ENCODE data around the gene APOL2. TPM values are rescaled to one million over a fixed set of nuclear protein-coding genes. Genes with fewer than 3 reads are reported as not detected.

APOL2 gene
- polyA plus RNA-seq, 1 experiment = 27.8 TPM

DNA sequence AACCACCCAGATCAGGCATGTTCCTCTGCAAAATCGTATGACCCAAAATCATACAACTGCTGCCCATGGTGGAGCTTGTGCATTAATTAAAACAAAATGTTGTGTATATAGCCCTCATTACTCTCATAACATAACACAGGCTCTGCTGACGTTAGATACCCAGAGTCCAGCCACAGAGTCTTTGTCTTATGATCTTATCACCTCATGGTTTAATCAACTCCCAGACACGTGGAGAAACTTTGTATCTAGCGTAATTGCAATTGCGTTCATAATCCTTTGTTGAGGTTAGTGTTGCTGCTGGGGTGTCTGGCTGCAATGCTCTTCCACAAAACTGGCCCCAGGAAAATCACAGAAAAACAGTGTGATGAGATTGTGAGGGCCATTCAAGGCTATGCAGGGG lies 8.6 kb upstream of the APOL2 start:
- ChIA-PET CTCF (interaction anchor here (2.2 kb wide), 1 partner anchor 30 kb away, joined by 5 read pairs; no protein-coding TSS in a partner anchor), POLR2A (no interaction called here)
- Histone ChIP-seq H3K27me3 (ENCODE audit: control insufficient read depth, insufficient read depth, low read length) (0 out of 2 replicates have a peak, but pooled peaks cover 1% of the 10 kb centered on the region), H3K4me3 (ENCODE audit: low read depth, low read length) (no peak overlapping the region), H3K36me3 (ENCODE audit: control insufficient read depth, insufficient read depth, low read length) (no peaks in the 10 kb centered on the region)
- DNase-seq (ENCODE audit: low read depth) = no peak
- TF ChIP-seq, protein P1, sequence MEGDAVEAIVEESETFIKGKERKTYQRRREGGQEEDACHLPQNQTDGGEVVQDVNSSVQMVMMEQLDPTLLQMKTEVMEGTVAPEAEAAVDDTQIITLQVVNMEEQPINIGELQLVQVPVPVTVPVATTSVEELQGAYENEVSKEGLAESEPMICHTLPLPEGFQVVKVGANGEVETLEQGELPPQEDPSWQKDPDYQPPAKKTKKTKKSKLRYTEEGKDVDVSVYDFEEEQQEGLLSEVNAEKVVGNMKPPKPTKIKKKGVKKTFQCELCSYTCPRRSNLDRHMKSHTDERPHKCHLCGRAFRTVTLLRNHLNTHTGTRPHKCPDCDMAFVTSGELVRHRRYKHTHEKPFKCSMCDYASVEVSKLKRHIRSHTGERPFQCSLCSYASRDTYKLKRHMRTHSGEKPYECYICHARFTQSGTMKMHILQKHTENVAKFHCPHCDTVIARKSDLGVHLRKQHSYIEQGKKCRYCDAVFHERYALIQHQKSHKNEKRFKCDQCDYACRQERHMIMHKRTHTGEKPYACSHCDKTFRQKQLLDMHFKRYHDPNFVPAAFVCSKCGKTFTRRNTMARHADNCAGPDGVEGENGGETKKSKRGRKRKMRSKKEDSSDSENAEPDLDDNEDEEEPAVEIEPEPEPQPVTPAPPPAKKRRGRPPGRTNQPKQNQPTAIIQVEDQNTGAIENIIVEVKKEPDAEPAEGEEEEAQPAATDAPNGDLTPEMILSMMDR (IDR thresholded peaks at IDR 0.05; ENCODE audit: insufficient read depth, low read depth, low read length) = no peak

DNA sequence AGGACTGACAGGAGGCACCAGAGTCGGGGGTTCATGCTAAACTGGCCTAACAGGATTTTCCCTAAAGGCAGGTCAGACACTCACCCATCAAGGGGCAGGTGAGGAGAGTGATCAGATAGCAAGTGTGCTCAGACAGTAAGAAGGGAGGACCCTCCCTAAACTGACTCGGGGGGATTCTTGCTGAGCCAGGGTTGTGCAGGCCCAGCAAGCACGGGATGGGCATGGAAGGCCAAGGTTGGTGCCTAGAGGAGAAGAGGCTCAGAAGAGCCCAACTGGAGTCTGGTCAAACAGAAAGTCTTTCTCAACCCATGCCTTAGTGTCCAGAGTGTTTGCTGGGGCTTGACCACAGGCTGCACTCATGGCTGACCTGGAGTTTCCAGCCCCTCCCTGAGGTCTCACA lies 7.4 kb upstream of the APOL2 start:
- H3K27me3 ChIP-seq (ENCODE audit: control insufficient read depth, insufficient read depth, low read length) = no peaks in the 10 kb centered on the region
- ChIA-PET CTCF (no interaction called here), POLR2A (no interaction called here)
- TF ChIP-seq, protein P1 (IDR thresholded peaks at IDR 0.05; ENCODE audit: insufficient read depth, low read depth, low read length) = no peak
- no peak overlapping the region for H3K4me3 ChIP-seq (ENCODE audit: low read depth, low read length)
- no peaks in the 10 kb centered on the region for H3K36me3 ChIP-seq (ENCODE audit: control insufficient read depth, insufficient read depth, low read length)
- DNase-seq (ENCODE audit: low read depth) = no peak

DNA sequence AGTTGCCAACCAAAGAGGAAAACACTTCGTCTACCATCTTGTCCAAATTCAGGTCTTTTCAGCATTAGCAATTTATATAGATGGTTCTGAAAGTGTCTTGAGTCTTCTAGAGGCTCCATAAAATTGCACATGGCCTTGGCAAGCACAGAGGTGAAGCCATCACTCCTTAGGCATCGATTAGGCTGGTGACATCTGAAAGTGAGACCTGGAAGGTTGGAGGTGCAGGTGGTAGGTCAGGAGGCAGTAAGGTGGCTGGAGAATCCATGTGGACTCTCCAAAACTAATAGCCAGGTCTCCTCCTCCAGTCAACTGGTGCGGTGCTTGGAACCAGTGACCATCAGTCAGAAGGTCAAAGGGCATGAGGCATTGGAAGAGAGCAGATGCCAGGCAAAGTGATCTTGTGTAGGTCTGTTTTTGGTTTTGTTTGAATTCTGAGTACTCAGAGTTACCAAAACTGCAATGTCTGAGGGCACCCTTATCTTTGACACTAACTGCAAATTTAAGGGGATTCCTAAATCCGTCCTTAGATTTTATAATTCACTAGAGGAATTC lies 6.6 kb upstream of the APOL2 start:
- CTCF ChIA-PET = no interaction called here

DNA sequence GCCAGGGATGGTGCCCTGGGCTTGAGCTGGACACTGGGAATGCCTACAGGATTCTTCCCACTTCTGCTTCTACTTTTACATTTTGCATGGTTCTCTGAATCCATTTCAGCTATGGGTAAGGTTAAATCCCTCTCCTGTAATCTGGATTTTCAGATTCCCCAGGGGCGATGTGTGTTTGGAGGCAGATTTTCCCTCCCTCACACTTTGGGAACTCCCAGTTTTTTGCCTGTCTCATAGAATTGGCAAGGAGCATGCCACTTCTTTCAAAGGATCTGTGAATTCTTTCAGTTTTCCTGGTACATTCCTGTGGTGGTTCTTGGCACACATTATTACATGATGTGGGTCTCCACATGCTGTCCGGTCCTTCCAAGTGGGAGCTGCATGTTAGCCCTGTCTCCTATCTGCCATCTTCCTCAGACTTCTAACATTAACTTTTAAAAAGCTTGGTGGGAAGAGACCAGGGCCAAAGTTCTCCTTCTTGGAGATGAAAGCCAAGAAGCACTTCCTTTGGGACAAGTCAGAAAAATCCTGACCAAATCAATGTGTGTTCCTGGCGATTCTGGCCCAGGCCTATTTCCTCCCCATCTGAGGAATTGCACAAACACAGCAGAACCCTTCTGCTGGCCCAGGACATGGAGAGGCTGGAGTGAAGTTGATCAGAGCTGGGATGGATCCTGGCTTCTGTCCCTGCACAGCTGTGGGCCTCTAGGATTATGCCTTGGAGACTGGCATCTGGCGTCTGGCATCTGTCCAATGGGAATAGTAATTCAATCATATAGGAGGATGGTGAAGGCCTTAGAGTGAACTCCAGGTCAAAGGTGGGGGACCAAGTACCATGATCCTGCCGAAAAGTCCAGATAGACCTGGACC lies 5.4 kb upstream of the APOL2 start:
- no peak overlapping the region for H3K4me3 ChIP-seq (ENCODE audit: low read depth, low read length)
- no peaks in the 10 kb centered on the region for H3K27me3 ChIP-seq (ENCODE audit: control insufficient read depth, insufficient read depth, low read length)
- DNase-seq (ENCODE audit: low read depth) = peak; percentile 19
- CTCF ChIA-PET = interaction anchor here (0.9 to 2.5 kb wide), 2 partner anchors 9 to 42 kb away, joined by 3 to 10 read pairs; partner anchors contain the start of gene APOL1
- POLR2A ChIA-PET = no interaction called here
- H3K36me3 ChIP-seq (ENCODE audit: control insufficient read depth, insufficient read depth, low read length) = no peaks in the 10 kb centered on the region
- TF ChIP-seq, protein P1 (IDR thresholded peaks at IDR 0.05; ENCODE audit: insufficient read depth, low read depth, low read length) = no peak

More for the DNA sequence above, 6.6 kb upstream of the APOL2 start:
- DNase-seq (ENCODE audit: low read depth) = no peak
- no peaks in the 10 kb centered on the region for H3K27me3 ChIP-seq (ENCODE audit: control insufficient read depth, insufficient read depth, low read length)
- H3K4me3 ChIP-seq (ENCODE audit: low read depth, low read length) = no peak overlapping the region
- TF ChIP-seq, protein P1 (IDR thresholded peaks at IDR 0.05; ENCODE audit: insufficient read depth, low read depth, low read length) = no peak
- POLR2A ChIA-PET = no interaction called here
- no peaks in the 10 kb centered on the region for H3K36me3 ChIP-seq (ENCODE audit: control insufficient read depth, insufficient read depth, low read length)

DNA sequence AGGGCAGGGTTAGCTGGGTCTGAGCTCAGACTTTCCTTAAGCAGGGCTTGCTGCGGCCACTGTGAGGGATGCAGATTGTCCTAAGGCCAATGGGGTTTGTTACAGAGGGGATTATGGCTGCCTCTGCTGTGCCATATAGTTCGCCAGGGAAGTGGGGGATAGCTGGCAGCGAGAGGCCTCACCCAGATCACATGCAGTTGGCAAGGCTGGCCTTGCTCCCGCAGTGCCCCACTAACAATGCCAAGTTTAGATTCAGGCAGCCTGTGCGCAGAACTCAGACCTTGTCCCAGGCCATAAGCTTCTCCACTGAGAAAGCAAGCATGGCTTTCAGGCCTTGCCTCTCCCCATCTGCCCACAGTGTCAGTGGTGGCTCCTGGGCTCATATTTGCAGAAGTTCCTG lies 4.7 kb upstream of the APOL2 start:
- POLR2A ChIA-PET = no interaction called here
- H3K27me3 ChIP-seq (ENCODE audit: control insufficient read depth, insufficient read depth, low read length) = no peaks in the 10 kb centered on the region
- CTCF ChIA-PET = interaction anchor here (2.5 kb wide), 1 partner anchor 10 kb away, joined by 10 read pairs; the partner anchor contains the start of gene APOL1
- TF ChIP-seq, protein P1 (IDR thresholded peaks at IDR 0.05; ENCODE audit: insufficient read depth, low read depth, low read length) = no peak
- no peak overlapping the region for H3K4me3 ChIP-seq (ENCODE audit: low read depth, low read length)
- DNase-seq (ENCODE audit: low read depth) = no peak
- H3K36me3 ChIP-seq (ENCODE audit: control insufficient read depth, insufficient read depth, low read length) = no peaks in the 10 kb centered on the region
